Body of pancreas (tissue), 4 donors: ENCODE measurements around the gene ESPNL. TPM values are rescaled to one million over a fixed set of nuclear protein-coding genes. Genes with fewer than 3 reads are reported as not detected.

Experiments
- ATAC-seq: fragments of 150-250 bp; one replicate; pipeline ENCODE4 v1.9.1; 2016
- DNase-seq, 4 donors: peaks; one replicate each; pipeline ENCODE4 v3.0.0-alpha.2; 2019
- H3K27ac ChIP-seq, 4 donors: fragments of 200-600 bp; sonication (generic); 1 replicate in 3 of 4; 2 replicates in 1 of 4; pipeline versions ENCODE4 v1.5.1 to v1.6.1; 2016 to 2019; ENCODE audit warnings: mild to moderate bottlenecking in 1 of 4, mixed read lengths in 1 of 4, moderate library complexity in 1 of 4
- H3K27me3 ChIP-seq, 2 donors: fragments of 200-600 bp; sonication (generic); one replicate each; pipeline ENCODE4 v1.6.0; 2016; ENCODE audit warnings: mild to moderate bottlenecking in 1 of 2
- H3K36me3 ChIP-seq, 2 donors: fragments of 200-600 bp; sonication (generic); replicated peaks in 1 of 2; 2 replicates each; pipeline ENCODE4 v1.5.1; 2016; ENCODE audit warnings: low read depth in 2 of 2; ENCODE audit not compliant: insufficient read depth in 1 of 2
- H3K4me1 ChIP-seq: fragments of 200-600 bp; sonication (generic); one replicate; pipeline ENCODE4 v1.6.0; 2016
- H3K4me3 ChIP-seq, 2 donors: fragments of 200-600 bp; sonication (generic); 1 replicate in 1 of 2; 2 replicates in 1 of 2; pipeline ENCODE4 v1.5.1; 2016 to 2019
- H3K9me3 ChIP-seq, 3 donors: fragments of 200-600 bp; sonication (generic); 1 replicate in 2 of 3; 2 replicates in 1 of 3; pipeline ENCODE4 v1.5.1; 2016
- CTCF ChIP-seq, 7 experiments: fragments of 450-650 bp in 4 of 7; fragments of 200-600 bp in 3 of 7; sonication (generic) in 3 of 7; IDR thresholded peaks; one replicate each; pipeline ENCODE4 v1.5.1; 2016 to 2019; ENCODE audit warnings: antibody characterized with exemption in 7 of 7
- POLR2A ChIP-seq, 3 donors: fragments of 450-650 bp; IDR thresholded peaks; one replicate each; pipeline ENCODE4 v1.6.1; 2016; ENCODE audit warnings: antibody characterized with exemption in 3 of 3, mild to moderate bottlenecking in 2 of 3
- WGBS, 2 donors: methylation state at CpG; one replicate each; pipeline ENCODE4 v1.1.5; 2017; 5-methylcytosine and 5-hydroxymethylcytosine counted together
- intact Hi-C: fragments of 100-400 bp; cut with DNase I; formaldehyde crosslinking; loops from one replicate; pipeline ENCODE4 v1.15.1; 2023
- total RNA-seq, 2 donors: library from RNA; depleted of rRNA; stranded (reverse); fragments of >200 nt; gene quantifications; one replicate each; pipeline ENCODE4 v1.1.0, GENCODE V29; 2016

Gene ESPNL
- total RNA-seq, 2 donors from 2014 or later: not detected

GRCh38 chr2:238094438-238095022 lies 5.6 kb upstream of the ESPNL start:
- ATAC-seq: no peak
- DNase-seq: no peak
- intact Hi-C loops: no loop called here
- no peak for TF ChIP-seq POLR2A (IDR thresholded peaks at IDR 0.05)
- TF ChIP-seq CTCF (IDR thresholded peaks at IDR 0.05): no peak
- H3K27me3 ChIP-seq: no peaks in the 10 kb centered on the region
- no peaks in the 10 kb centered on the region for H3K36me3 ChIP-seq
- 95 to 96% methylated on average over 14 to 17 of the region's 17 CpGs for WGBS, 2 donors
- no peaks in the 10 kb centered on the region for H3K9me3 ChIP-seq
- no peak overlapping the region for H3K27ac ChIP-seq
- peaks cover 35% of the 10 kb centered on the region for H3K4me1 ChIP-seq
- no peak overlapping the region for H3K4me3 ChIP-seq

DNA sequence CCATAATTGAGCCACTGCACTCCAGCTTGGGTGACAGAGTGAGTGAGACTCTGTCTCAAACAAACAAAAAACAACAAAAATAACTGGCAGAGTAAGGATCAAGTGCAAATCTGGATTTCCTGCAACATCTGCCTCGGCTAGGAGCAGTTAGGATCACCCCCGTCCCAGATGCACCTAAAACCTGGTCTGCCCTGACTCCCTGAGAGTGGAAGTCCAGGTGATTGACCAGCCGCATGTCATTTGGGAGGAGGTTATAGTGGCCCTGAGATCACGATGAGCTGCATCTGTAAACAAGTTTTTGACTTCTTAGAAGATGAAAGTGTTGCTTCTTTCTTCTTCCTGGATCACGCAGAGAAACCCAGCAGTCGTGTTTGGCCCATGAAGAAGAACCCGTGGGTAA lies 5.0 kb upstream of the ESPNL start:
- peaks cover 35% of the 10 kb centered on the region for H3K4me1 ChIP-seq
- TF ChIP-seq POLR2A (IDR thresholded peaks at IDR 0.05) (no peak), CTCF (IDR thresholded peaks at IDR 0.05) (no peak)
- intact Hi-C loops: no loop called here
- no peak overlapping the region for H3K4me3 ChIP-seq
- 82 to 97% methylated on average over 7 of the region's 7 CpGs for WGBS, 2 donors
- no peaks in the 10 kb centered on the region for H3K27me3 ChIP-seq
- no peak for ATAC-seq
- H3K9me3 ChIP-seq: no peaks in the 10 kb centered on the region
- H3K27ac ChIP-seq: peak overlapping the region in 2 of 4 donors; percentile 86 to 89
- DNase-seq: no peak
- H3K36me3 ChIP-seq: no peaks in the 10 kb centered on the region

DNA sequence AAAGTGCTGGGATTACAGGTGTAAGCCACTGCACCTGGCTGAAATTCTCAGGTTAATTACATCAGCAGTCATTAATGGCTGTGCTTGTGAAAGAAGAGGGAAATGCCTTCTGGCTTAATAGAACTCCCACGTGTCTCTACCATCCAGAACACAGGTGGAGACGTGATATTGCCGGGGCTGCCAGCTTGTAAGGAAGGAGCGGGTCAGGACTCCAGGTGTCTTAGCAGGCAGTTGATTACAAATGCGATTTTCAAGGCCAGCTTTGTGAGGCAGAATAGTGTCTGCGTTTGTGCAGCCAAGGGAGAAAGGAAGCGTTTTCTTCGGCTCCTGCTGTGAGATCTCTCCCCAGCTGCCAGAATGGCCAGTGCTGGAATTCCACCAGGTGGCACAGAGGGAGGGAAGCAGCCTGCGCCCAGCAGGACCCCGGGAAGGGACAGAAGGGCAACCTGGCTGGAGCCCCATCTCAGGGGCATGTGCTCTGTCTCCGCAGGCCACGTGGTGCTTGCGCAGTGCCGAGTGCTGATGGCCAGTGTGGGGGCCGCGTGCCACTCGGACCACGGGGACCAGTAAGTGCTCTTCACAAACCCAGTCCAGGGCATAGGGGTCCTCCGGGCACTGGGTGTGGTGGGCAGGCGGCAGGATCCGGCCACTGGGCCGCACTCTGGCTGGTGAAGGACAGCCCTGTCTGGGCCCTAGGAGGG lies 3.7 kb upstream of the ESPNL start:
- 30 to 54% methylated on average over 10 to 17 of the region's 22 CpGs for whole genome bisulfite sequencing, 2 donors
- ATAC-seq: peak; percentile 72
- Histone ChIP-seq H3K4me3 (no peak overlapping the region), H3K27ac (peak overlapping the region; percentile 39 to 89 (median 80)), H3K9me3 (no peaks in the 10 kb centered on the region), H3K36me3 (no peaks in the 10 kb centered on the region), H3K27me3 (no peaks in the 10 kb centered on the region), H3K4me1 (peaks cover 35% of the 10 kb centered on the region)
- DNase-seq: peak; percentile 70 to 90 (median 85)
- intact Hi-C loops: no loop called here
- TF ChIP-seq POLR2A (IDR thresholded peaks at IDR 0.05) (peak in 2 of 3 donors; percentile 20 to 22), CTCF (IDR thresholded peaks at IDR 0.05) (peak in 2 of 7 experiments; percentile 15 to 18)

- intact Hi-C loops: no loop called here
- ATAC-seq: no peak
Measured at GRCh38 chr2:238097201-238097987, 2.7 kb upstream of the ESPNL start.

More at GRCh38 chr2:238097201-238097987, 2.7 kb upstream of the ESPNL start:
- no peak for TF ChIP-seq POLR2A (IDR thresholded peaks at IDR 0.05)
- TF ChIP-seq CTCF (IDR thresholded peaks at IDR 0.05): no peak
- H3K4me3 ChIP-seq: no peak overlapping the region
- H3K27me3 ChIP-seq: no peaks in the 10 kb centered on the region
- DNase-seq: peak in 3 of 4 donors; percentile 15 to 43 (median 42)
- H3K27ac ChIP-seq: peak overlapping the region; percentile 39 to 89 (median 80)
- peaks cover 35% of the 10 kb centered on the region for H3K4me1 ChIP-seq
- no peaks in the 10 kb centered on the region for H3K36me3 ChIP-seq
- no peaks in the 10 kb centered on the region for H3K9me3 ChIP-seq
- 76 to 91% methylated on average over 11 to 19 of the region's 19 CpGs for WGBS, 2 donors
